IPS-15b (cell line): Measurements from ENCODE around the gene SNHG17.

Experiments used
- H3K27me3 ChIP-seq: one replicate; pipeline ENCODE4 v1.6.1; 2013; ENCODE audit warnings: low read length; ENCODE audit not compliant: control insufficient read depth, insufficient read depth
- H3K36me3 ChIP-seq: one replicate; pipeline ENCODE4 v1.6.1; 2013; ENCODE audit warnings: low read length; ENCODE audit not compliant: control insufficient read depth, insufficient read depth
- H3K4me1 ChIP-seq: one replicate; pipeline ENCODE4 v1.6.1; 2013; ENCODE audit warnings: mild to moderate bottlenecking, low read length; ENCODE audit not compliant: control insufficient read depth, insufficient read depth
- H3K4me3 ChIP-seq: one replicate; pipeline ENCODE4 v1.5.1; 2013; ENCODE audit warnings: low read depth, low read length
- H3K9ac ChIP-seq: one replicate; pipeline ENCODE4 v1.6.1; 2013; ENCODE audit warnings: low read depth, mild to moderate bottlenecking, low read length
- H3K9me3 ChIP-seq: one replicate; pipeline ENCODE4 v1.6.1; 2013; ENCODE audit warnings: mild to moderate bottlenecking, low read length; ENCODE audit not compliant: control insufficient read depth, insufficient read depth

Gene SNHG17

DNA sequence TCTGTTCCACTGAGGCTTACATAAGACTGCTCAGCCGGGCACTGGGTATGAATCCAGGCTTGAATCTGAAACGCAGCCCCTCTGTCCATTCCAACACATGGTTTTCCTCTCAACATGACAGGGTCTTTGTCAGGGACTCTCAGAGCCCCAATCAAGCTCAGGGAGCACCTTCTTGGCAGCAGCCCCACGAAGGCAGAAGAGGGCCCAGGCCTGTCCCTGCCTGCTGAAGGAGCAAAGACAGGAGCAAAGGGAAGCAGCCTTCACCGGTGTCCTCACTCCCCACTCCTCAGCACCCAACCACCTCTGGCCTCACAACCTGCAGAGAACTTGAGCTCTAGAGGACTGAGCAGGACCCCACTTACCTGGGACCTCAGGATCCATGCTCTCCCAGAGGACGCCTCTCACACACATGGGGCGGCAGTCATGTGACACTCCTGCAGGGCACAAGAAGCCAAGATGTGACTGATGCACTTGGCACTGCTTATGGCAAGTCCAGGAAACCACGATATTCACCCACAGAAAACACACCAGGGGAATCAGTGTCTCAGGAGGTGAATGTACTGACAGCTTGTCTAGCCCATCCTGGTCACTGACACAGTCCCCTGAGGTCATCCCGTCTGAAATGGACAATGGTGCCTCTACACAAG is 4.3 kb downstream of the SNHG17 start:
- Histone ChIP-seq H3K9ac (no peak overlapping the region), H3K36me3 (peaks cover 78% of the 10 kb centered on the region), H3K4me3 (no peak overlapping the region), H3K27me3 (no peaks in the 10 kb centered on the region), H3K9me3 (no peaks in the 10 kb centered on the region), H3K4me1 (peaks cover 13% of the 10 kb centered on the region)

DNA sequence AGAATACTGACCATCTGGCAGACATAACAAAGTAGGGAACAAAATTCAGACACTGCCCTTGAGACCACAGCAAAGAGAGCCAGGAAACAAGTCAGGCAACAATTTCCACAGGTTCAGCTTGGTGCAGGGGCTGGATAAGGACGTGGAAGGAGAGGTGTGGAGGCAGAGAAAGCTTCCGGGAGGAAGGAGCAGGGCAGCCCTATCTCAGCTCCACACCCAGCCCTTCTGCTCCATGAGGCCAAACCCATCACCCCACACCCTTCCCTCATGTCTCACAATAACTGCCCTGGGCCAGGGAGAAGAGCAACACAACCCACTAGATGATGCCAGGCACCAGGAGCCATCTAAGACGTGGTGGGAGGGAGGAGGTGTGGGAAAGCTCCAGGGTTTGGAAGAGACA is 5.8 kb downstream of the SNHG17 start:
- Histone ChIP-seq H3K36me3 (peaks cover 93% of the 10 kb centered on the region), H3K4me3 (no peak overlapping the region), H3K9me3 (no peaks in the 10 kb centered on the region), H3K9ac (no peak overlapping the region), H3K4me1 (peaks cover 10% of the 10 kb centered on the region), H3K27me3 (no peaks in the 10 kb centered on the region)

DNA sequence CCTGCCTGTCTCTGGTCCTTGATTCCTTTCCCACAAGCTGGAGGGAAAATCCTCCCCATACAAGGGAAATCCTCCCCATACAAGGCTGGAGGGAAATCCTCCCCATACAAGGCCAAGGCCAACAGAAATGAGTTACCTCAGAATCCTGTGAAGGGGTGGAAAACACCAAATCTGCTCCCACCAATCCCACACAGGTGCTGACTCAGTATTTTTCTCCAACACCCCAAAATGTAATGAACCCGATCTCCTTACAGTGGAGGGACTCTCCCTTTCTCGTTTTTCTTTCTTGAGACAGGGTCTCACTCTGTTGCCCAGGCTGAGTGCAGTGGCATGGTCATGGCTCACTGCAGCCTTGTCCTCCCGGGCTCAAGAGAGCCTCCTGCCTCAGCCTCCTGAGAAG is 6.3 kb downstream of the SNHG17 start:
- Histone ChIP-seq H3K9ac (no peak overlapping the region), H3K4me1 (peaks cover 8% of the 10 kb centered on the region), H3K9me3 (no peaks in the 10 kb centered on the region), H3K4me3 (no peak overlapping the region), H3K36me3 (peaks cover 95% of the 10 kb centered on the region), H3K27me3 (no peaks in the 10 kb centered on the region)

DNA sequence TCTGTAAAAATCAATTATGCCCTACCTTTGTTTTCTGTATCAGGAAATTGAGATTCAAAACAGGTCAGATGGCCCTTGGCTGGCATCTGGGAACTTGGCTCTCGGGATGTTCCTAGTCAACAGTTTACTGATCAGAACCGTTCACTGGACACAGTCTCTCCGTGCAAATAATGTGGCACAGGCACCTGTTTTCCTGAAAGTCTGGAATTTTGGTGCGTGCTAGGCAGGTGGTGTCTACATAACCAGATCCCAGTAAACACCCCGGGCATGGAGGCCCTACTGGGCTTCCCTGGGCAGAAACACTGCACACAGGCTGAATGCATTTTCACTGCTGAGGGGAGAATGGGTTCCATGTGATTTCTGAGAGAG is 7.5 kb downstream of the SNHG17 start:
- Histone ChIP-seq H3K4me3 (no peak overlapping the region), H3K9me3 (no peaks in the 10 kb centered on the region), H3K9ac (no peak overlapping the region), H3K4me1 (peaks cover 2% of the 10 kb centered on the region), H3K36me3 (peaks cover 88% of the 10 kb centered on the region), H3K27me3 (no peaks in the 10 kb centered on the region)

DNA sequence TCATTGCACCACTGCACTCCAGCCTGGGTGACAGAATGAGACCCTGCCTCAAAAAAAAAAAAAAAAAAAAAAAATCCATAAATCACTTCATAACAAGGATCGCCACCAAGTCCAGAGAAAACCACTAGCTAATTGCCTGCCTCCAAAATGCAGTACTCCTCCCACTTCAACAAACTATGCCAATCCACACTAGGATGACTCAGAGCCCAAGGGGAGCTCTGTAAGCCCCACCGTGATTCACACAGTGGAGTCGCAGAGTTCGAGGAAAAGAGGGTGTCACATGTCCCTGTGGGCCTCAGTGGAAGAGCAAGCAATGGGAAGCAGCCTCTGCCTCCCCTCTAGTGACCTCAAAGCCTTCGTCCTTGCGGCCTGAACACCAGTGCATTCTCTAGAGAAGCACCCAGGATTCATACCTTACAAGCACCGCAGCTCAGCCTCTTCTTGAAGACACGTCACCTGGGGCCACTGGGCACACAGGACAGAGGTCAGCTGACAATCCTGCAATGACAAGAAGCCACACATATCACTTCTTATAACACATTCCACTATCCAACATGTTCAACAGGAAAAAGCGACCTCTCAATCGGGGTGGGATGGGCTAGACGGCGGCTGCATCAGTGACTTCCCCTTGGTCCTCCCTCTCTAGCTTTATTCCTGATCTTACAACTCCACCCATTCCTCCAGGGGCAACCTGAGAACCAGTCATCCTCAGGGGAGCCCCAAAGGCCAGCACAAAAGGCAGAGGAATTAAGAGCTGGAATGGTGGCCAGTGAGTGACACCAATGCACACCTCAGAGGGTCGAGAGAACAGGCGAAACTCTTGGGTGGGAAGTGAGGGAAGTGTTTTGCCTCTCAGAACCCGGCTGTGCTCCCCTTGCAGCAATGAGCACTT is 8.9 kb downstream of the SNHG17 start:
- Histone ChIP-seq H3K27me3 (no peaks in the 10 kb centered on the region), H3K4me1 (no peaks in the 10 kb centered on the region), H3K4me3 (no peak overlapping the region), H3K9ac (no peak overlapping the region), H3K36me3 (peaks cover 84% of the 10 kb centered on the region), H3K9me3 (no peaks in the 10 kb centered on the region)

DNA sequence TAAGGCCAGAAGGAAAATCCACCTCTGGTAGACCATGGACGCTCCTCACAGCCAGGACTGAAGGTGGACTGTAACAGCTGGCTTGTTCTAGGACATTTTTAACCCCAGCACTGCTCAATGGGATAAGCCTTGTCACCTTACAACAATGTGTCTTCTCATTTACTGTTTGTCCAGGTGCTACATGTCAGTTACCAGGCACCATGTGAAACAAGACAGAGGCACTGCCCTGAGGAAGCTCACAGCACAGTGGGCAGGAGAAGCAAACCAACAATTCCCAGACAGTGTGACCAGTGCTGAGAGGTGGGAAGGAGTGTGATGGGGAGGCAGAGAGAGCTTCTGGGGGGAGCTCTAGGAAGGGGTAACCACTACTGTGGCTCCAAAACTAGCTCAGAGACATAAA is 10.7 kb downstream of the SNHG17 start:
- Histone ChIP-seq H3K9ac (no peak overlapping the region), H3K4me1 (no peaks in the 10 kb centered on the region), H3K36me3 (peaks cover 87% of the 10 kb centered on the region), H3K4me3 (no peak overlapping the region), H3K9me3 (no peaks in the 10 kb centered on the region), H3K27me3 (no peaks in the 10 kb centered on the region)

DNA sequence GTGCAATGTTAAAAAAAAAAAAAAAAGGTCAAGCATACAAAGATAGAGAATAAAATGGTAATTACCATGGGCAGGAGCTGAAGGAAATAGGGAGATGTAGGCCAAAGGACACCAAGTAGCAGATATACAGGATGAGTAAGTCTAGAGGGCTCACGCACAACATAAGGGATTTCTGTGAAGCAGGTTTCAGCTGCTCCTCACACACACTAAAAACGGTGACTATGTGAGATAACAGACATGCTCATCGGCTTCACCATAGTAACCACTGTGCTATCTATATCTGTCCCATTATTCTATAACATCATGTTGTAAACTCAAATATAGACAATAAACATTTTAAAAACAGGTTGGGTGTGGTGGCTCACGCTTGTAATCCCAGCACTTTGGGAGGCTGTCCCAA is 11.6 kb downstream of the SNHG17 start:
- Histone ChIP-seq H3K9ac (no peak overlapping the region), H3K36me3 (peaks cover 85% of the 10 kb centered on the region), H3K4me3 (no peak overlapping the region)

DNA sequence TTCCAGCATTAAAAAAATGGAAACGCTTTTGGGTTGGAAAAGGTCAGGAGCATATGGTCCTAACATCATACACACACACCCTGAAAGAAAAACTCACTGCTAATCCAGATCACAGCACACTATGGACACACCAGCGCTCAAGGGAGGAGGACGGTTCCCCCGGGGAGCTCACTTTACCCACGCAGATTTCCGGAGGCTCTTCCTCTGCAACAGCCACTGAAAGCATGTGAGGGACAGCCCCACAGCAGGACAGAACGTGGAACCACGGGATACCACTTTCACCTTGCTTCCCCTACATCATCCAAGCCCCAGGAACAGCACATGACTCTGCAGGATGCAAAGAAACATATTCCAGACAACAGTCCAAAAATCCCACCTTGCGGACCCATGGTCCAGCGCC is 13.2 kb downstream of the SNHG17 start:
- no peaks in the 10 kb centered on the region for H3K4me1 ChIP-seq

More for the DNA sequence above, 11.6 kb downstream of the SNHG17 start:
- Histone ChIP-seq H3K27me3 (no peaks in the 10 kb centered on the region), H3K4me1 (no peaks in the 10 kb centered on the region), H3K9me3 (no peaks in the 10 kb centered on the region)

DNA sequence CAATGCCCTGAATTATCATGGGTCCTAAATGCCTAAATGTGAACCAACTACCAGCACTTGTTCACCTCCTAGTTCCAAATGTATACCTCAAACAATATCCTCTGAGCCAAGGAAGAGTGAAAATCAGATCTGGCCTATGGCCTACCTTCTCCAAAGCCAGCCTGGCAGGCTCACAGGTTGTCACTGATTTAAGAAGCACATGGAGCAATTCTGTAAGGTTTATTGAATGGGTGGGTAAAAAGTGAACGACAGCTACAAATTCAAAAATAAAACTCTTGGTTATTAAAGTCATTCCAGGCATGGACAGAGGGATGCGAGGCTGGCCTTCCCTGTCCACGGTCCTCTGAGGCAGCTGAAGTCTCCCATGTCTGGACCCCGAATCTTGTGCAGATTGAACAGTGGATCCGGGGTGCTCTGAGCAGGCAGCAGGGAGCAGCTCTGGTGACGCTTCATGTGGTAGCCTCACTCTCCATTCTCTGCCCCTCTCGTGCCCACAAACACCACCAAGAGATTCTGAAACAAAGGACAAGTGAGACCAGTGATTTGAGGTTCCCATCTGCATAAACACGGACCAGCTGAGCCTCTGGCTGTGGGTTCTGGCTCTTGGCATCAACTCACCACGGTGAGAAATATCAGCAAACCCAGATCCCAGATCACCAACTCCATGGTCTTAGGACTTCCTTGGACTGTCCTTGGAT is 14.6 kb downstream of the SNHG17 start:
- no peaks in the 10 kb centered on the region for H3K27me3 ChIP-seq
- H3K4me1 ChIP-seq = peaks cover 5% of the 10 kb centered on the region
- no peaks in the 10 kb centered on the region for H3K9me3 ChIP-seq
- H3K36me3 ChIP-seq = peaks cover 59% of the 10 kb centered on the region
- no peak overlapping the region for H3K9ac ChIP-seq
- H3K4me3 ChIP-seq = no peak overlapping the region

More for the DNA sequence above, 13.2 kb downstream of the SNHG17 start:
- H3K36me3 ChIP-seq = peaks cover 73% of the 10 kb centered on the region
- no peak overlapping the region for H3K4me3 ChIP-seq
- no peak overlapping the region for H3K9ac ChIP-seq
- H3K9me3 ChIP-seq = no peaks in the 10 kb centered on the region
- no peaks in the 10 kb centered on the region for H3K27me3 ChIP-seq

DNA sequence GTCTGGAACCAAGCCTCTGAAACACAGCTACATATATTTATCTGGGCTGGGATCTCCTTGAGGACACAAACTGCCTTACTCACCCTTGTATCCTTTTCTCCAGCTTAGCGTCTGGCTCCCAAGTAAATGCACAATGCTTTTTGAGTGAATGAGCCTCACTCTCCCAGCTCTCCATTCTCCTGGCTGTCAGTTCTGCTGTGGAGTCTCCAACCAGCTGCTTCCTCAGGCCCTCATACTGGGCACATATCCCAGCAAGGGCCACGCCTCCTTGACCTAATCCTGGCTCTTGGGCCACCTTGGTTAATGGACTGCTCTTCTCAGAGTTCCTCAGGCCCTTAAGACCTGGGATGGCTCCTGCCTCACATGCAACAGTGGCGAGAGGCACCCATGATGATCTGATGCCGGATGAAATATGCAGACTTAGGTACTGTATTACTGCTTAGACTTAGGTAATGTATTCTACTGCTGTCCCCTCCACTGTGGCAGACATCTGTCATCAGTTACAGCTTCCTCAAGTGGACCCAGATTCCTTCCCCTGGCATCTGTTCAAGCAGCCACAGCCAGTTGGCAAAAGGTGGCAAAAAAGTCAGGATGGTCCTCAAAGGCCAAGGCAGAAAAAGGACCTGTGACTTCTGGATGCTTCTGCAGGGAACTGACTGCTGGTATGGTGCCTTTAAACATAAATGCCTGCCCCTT is 16.5 kb downstream of the SNHG17 start:
- Histone ChIP-seq H3K27me3 (no peaks in the 10 kb centered on the region), H3K4me3 (no peak overlapping the region), H3K36me3 (peaks cover 43% of the 10 kb centered on the region), H3K4me1 (peaks cover 5% of the 10 kb centered on the region), H3K9ac (no peak overlapping the region), H3K9me3 (no peaks in the 10 kb centered on the region)

DNA sequence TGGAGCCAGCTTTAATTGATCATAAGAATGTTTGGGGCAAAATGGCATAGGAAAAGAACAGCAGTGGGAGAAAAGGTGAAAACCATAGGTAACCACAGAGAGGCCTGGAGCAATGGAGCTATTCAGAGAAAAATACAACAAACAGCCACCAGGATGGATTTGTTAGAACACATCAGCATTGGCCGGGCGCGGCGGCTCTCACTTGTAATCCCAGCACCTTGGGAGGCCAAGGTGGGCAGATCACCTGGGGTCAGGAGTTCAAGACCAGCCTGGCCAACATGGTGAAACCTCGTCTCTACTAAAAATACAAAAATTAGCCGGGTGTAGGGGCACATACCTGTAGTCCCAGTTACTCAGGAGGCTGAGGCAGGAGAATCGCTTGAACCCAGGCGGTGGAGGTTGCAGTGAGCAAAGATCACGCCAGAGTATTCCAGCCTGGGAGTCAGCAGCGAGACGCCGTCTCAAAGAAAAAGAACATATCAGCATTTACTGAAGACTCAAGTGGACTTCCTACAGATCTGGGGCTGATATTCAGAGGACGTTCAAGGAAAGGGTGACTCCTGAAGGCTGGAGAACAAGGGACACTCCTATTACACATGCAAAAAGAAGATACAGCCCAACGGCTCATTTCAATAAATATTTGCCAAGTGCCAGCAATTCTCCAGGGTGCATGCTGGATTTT is 20.2 kb downstream of the SNHG17 start:
- H3K9me3 ChIP-seq = no peaks in the 10 kb centered on the region
- peaks cover 26% of the 10 kb centered on the region for H3K36me3 ChIP-seq
- H3K4me1 ChIP-seq = peaks cover 5% of the 10 kb centered on the region
- no peak overlapping the region for H3K4me3 ChIP-seq
- no peaks in the 10 kb centered on the region for H3K27me3 ChIP-seq
- H3K9ac ChIP-seq = no peak overlapping the region
